Endodermal cell (in vitro differentiated cells): ENCODE results near the gene ARHGAP1. TPM values are rescaled to one million over a fixed set of nuclear protein-coding genes. Genes with fewer than 3 reads are reported as not detected.
A peak's percentile ranks its signal among the peaks of the same experiment; 100 is the strongest.

Experiments used
- DNase-seq: peaks from one replicate; pipeline ENCODE4 v3.0.0-alpha.2; 2017
- H3K27ac ChIP-seq: 2 replicates; pipeline ENCODE4 v1.5.1; 2013; ENCODE audit warnings: mild to moderate bottlenecking, low read depth, low read length, moderate library complexity
- H3K27me3 ChIP-seq: 2 replicates; pipeline ENCODE4 v1.6.1; 2013; ENCODE audit warnings: mild to moderate bottlenecking, low read length, moderate library complexity; ENCODE audit not compliant: insufficient read depth, control insufficient read depth, poor library complexity, severe bottlenecking
- H3K36me3 ChIP-seq: 2 replicates; pipeline ENCODE4 v1.7.0; 2013; ENCODE audit warnings: mild to moderate bottlenecking, low read length, moderate library complexity; ENCODE audit not compliant: control insufficient read depth, insufficient read depth
- H3K4me1 ChIP-seq: one replicate; pipeline ENCODE4 v1.7.0; 2013; ENCODE audit warnings: low read length; ENCODE audit not compliant: control insufficient read depth, insufficient read depth
- H3K4me3 ChIP-seq: 2 replicates; pipeline ENCODE4 v1.5.1; 2013; ENCODE audit warnings: mild to moderate bottlenecking, low read length, moderate library complexity
- H3K9ac ChIP-seq: 2 replicates; pipeline ENCODE4 v1.6.1; 2013; ENCODE audit warnings: mild to moderate bottlenecking, low read length, moderate library complexity; ENCODE audit not compliant: poor library complexity, severe bottlenecking; ENCODE audit errors: extremely low read depth
- H3K9me3 ChIP-seq: 2 replicates; pipeline ENCODE4 v1.6.1; 2013; ENCODE audit warnings: mild to moderate bottlenecking, low read length, moderate library complexity; ENCODE audit not compliant: control insufficient read depth
- H3K27ac Mint-ChIP-seq: 2 replicates; pipeline ENCODE4 v1.8.0; 2020; ENCODE audit warnings: mixed read lengths
- H3K27me3 Mint-ChIP-seq: 2 replicates; pipeline ENCODE4 v1.8.0; 2021; ENCODE audit warnings: mild to moderate bottlenecking, mixed read lengths; ENCODE audit not compliant: insufficient read depth
- H3K36me3 Mint-ChIP-seq: 2 replicates; pipeline ENCODE4 v1.8.0; 2020; ENCODE audit warnings: low read depth, mixed read lengths
- H3K4me1 Mint-ChIP-seq: 2 replicates; pipeline ENCODE4 v1.8.0; 2020; ENCODE audit warnings: mixed read lengths
- H3K4me3 Mint-ChIP-seq: 2 replicates; pipeline ENCODE4 v1.8.0; 2020; ENCODE audit warnings: mild to moderate bottlenecking, moderate library complexity, mixed read lengths
- H3K9me3 Mint-ChIP-seq: 2 replicates; pipeline ENCODE4 v1.8.0; 2020; ENCODE audit warnings: mild to moderate bottlenecking, mixed read lengths
- WGBS, 2 experiments: methylation state at CpG; one replicate each; pipeline versions ENCODE4 v1.1.5 to v1.1.7; 2013; ENCODE audit warnings: missing lambda C conversion rate in 2 of 2, mixed read lengths in 1 of 2; ENCODE audit not compliant: insufficient coverage in 1 of 2, insufficient read length in 1 of 2; 5-methylcytosine and 5-hydroxymethylcytosine counted together
- total RNA-seq, 2 donors: library from RNA; stranded (reverse); fragmentation: NEBNext Ultra II Directional in 1 of 2; extraction: Animal tissue kit (Norgen Biotek cat#: 25700) in 1 of 2; gene quantifications; 2 replicates in 1 of 2; 3 replicates in 1 of 2; pipeline ENCODE4 v1.2.1, GENCODE V29; 2021
- TF ChIP-seq, protein P1 (sequence below): fragments of 200-600 bp; sonication (generic); conservative IDR thresholded peaks from 2 replicates; pipeline ENCODE4 v1.5.0; 2021; ENCODE audit warnings: antibody characterized with exemption, mild to moderate bottlenecking

ARHGAP1 gene
- total RNA-seq, 2 donors from 2014 or later, result 53.4 to 56.6 TPM

GRCh38 chr11:46675288-46675851 is 25.0 kb downstream of the ARHGAP1 start:
- Histone ChIP-seq H3K9ac (no peak overlapping the region), H3K36me3 (peaks cover 33% of the 10 kb centered on the region), H3K4me3 (no peak overlapping the region), H3K27me3 (no peaks in the 10 kb centered on the region), H3K4me1 (peaks cover 4% of the 10 kb centered on the region), H3K9me3 (no peaks in the 10 kb centered on the region), H3K27ac (peak overlapping the region; percentile 77)
- peak; percentile 58 for DNase-seq
- TF ChIP-seq, protein P1, sequence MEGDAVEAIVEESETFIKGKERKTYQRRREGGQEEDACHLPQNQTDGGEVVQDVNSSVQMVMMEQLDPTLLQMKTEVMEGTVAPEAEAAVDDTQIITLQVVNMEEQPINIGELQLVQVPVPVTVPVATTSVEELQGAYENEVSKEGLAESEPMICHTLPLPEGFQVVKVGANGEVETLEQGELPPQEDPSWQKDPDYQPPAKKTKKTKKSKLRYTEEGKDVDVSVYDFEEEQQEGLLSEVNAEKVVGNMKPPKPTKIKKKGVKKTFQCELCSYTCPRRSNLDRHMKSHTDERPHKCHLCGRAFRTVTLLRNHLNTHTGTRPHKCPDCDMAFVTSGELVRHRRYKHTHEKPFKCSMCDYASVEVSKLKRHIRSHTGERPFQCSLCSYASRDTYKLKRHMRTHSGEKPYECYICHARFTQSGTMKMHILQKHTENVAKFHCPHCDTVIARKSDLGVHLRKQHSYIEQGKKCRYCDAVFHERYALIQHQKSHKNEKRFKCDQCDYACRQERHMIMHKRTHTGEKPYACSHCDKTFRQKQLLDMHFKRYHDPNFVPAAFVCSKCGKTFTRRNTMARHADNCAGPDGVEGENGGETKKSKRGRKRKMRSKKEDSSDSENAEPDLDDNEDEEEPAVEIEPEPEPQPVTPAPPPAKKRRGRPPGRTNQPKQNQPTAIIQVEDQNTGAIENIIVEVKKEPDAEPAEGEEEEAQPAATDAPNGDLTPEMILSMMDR, result no peak
- Mint-ChIP-seq H3K4me3 (no peak overlapping the region), H3K9me3 (no peaks in the 10 kb centered on the region), H3K27me3 (no peaks in the 10 kb centered on the region), H3K36me3 (peaks cover 35% of the 10 kb centered on the region), H3K4me1 (peaks cover 14% of the 10 kb centered on the region), H3K27ac (peak overlapping the region; percentile 78)
- 67 to 89% methylated on average over 3 to 4 of the region's 4 CpGs for WGBS, 2 experiments

GRCh38 chr11:46674463-46675287 is 25.7 kb downstream of the ARHGAP1 start:
- Histone ChIP-seq H3K9me3 (no peaks in the 10 kb centered on the region), H3K9ac (no peak overlapping the region), H3K4me1 (peaks cover 4% of the 10 kb centered on the region), H3K4me3 (no peak overlapping the region), H3K36me3 (peaks cover 40% of the 10 kb centered on the region), H3K27ac (peak overlapping the region; percentile 77), H3K27me3 (no peaks in the 10 kb centered on the region)
- 40 to 49% methylated on average over 6 to 12 of the region's 12 CpGs for WGBS, 2 experiments
- TF ChIP-seq, protein P1, result no peak
- Mint-ChIP-seq H3K27me3 (no peaks in the 10 kb centered on the region), H3K9me3 (no peaks in the 10 kb centered on the region), H3K27ac (peak overlapping the region; percentile 87), H3K4me3 (no peak overlapping the region), H3K36me3 (peaks cover 39% of the 10 kb centered on the region), H3K4me1 (peaks cover 14% of the 10 kb centered on the region)
- DNase-seq, result peak; percentile 93

- Mint-ChIP-seq H3K4me1 (peaks cover 14% of the 10 kb centered on the region), H3K4me3 (no peak overlapping the region), H3K9me3 (no peaks in the 10 kb centered on the region), H3K36me3 (peaks cover 44% of the 10 kb centered on the region), H3K27ac (peak overlapping the region; percentile 87), H3K27me3 (no peaks in the 10 kb centered on the region)
- Histone ChIP-seq H3K9me3 (no peaks in the 10 kb centered on the region), H3K9ac (no peak overlapping the region), H3K27ac (peak overlapping the region; percentile 29), H3K4me1 (peaks cover 4% of the 10 kb centered on the region), H3K36me3 (peaks cover 48% of the 10 kb centered on the region), H3K4me3 (no peak overlapping the region), H3K27me3 (no peaks in the 10 kb centered on the region)
- peak; percentile 57 for DNase-seq
- 92 to 96% methylated on average over 5 to 6 of the region's 6 CpGs for WGBS, 2 experiments
- TF ChIP-seq, protein P1, result no peak
Measured at GRCh38 chr11:46673713-46674462, 26.5 kb downstream of the ARHGAP1 start.
